Uterus (tissue), 2 donors: ENCODE measurements around the gene PCDHAC2.

Experiments used
- CTCF ChIP-seq, 4 experiments: fragments of 200-600 bp in 2 of 4; fragments of 450-650 bp in 2 of 4; sonication (generic) in 2 of 4; IDR thresholded peaks; one replicate each; pipeline ENCODE4 v1.5.1; 2016 to 2019; ENCODE audit warnings: antibody characterized with exemption in 4 of 4, mild to moderate bottlenecking in 2 of 4, moderate library complexity in 1 of 4
- POLR2A ChIP-seq, 2 donors: fragments of 450-650 bp; IDR thresholded peaks; one replicate each; pipeline ENCODE4 v1.6.1; 2016; ENCODE audit warnings: antibody characterized with exemption in 2 of 2, mild to moderate bottlenecking in 1 of 2, moderate library complexity in 1 of 2

GRCh38 chr5:141001844-141002604, 35.7 kb downstream of the PCDHAC2 start:
- TF ChIP-seq CTCF (IDR thresholded peaks at IDR 0.05) (no peak), POLR2A (IDR thresholded peaks at IDR 0.05) (no peak)
